Kidney (tissue), 14 donors: ENCODE measurements around the gene ABI3. TPM values are rescaled to one million over a fixed set of nuclear protein-coding genes. Genes with fewer than 3 reads are reported as not detected.

Source experiments
- DNase-seq, 5 donors: peaks; one replicate each; pipeline ENCODE4 v3.0.0-alpha.2; 2013 to 2020
- FAIRE-seq: peaks from 2 replicates; lab custom pipeline; 2012; peaks lifted over from hg19 to GRCh38; lab: Jason Lieb, UNC
- H3K27ac ChIP-seq, 2 donors: one replicate each; pipeline ENCODE4 v1.7.0; 2013; ENCODE audit warnings: low read depth in 2 of 2, low read length in 2 of 2, inconsistent platforms in 1 of 2
- H3K27me3 ChIP-seq: one replicate; pipeline ENCODE4 v1.7.1; 2013; ENCODE audit warnings: low read length, inconsistent platforms; ENCODE audit not compliant: control insufficient read depth, insufficient read depth
- H3K36me3 ChIP-seq, 3 donors: one replicate each; pipeline versions ENCODE4 v1.7.0 to v1.7.1; 2013; ENCODE audit warnings: low read length in 3 of 3, control low read depth in 1 of 3, inconsistent platforms in 1 of 3; ENCODE audit not compliant: insufficient read depth in 3 of 3, control insufficient read depth in 2 of 3
- H3K4me1 ChIP-seq, 3 donors: one replicate each; pipeline versions ENCODE4 v1.7.0 to v1.7.1; 2013; ENCODE audit warnings: low read length in 3 of 3, inconsistent platforms in 1 of 3, low read depth in 1 of 3; ENCODE audit not compliant: control insufficient read depth in 2 of 3, insufficient read depth in 2 of 3
- H3K4me3 ChIP-seq, 3 donors: one replicate each; pipeline versions ENCODE4 v1.7.0 to v1.8.1; 2013; ENCODE audit warnings: low read length in 3 of 3, control low read depth in 1 of 3, inconsistent platforms in 1 of 3
- H3K9ac ChIP-seq, 3 donors: one replicate each; pipeline versions ENCODE4 v1.7.0 to v1.7.1; 2013; ENCODE audit warnings: low read length in 3 of 3, control low read depth in 1 of 3, inconsistent platforms in 1 of 3
- H3K9me3 ChIP-seq, 3 donors: one replicate each; pipeline versions ENCODE4 v1.7.0 to v1.7.1; 2013; ENCODE audit warnings: low read length in 3 of 3, control low read depth in 1 of 3, inconsistent platforms in 1 of 3; ENCODE audit not compliant: control insufficient read depth in 2 of 3, insufficient read depth in 1 of 3
- intact Hi-C: fragments of 100-400 bp; cut with DNase I; formaldehyde crosslinking; loops from one replicate; pipeline ENCODE4 v1.11.1; 2022
- polyA plus RNA-seq: library from polyadenylated mRNA; stranded (reverse); fragments of 350-450 nt; fragmentation: Illumina TruSeq; extraction: RNeasy Lipid Tissue Mini Kit (QIAGEN cat#74804); gene quantifications from one replicate; pipeline ENCODE4 v1.2.3, GENCODE V29; 2014; ENCODE audit warnings: low read depth, low replicate concordance; ENCODE audit not compliant: insufficient read depth
- total RNA-seq: library from RNA; stranded (reverse); fragmentation: NEBNext Ultra II Directional; extraction: Animal tissue kit (Norgen Biotek cat#: 25700); gene quantifications from one replicate; pipeline ENCODE4 v1.2.1, GENCODE V29; 2021
- TF ChIP-seq, protein P1 (sequence below): IDR thresholded peaks from 3 replicates; pipeline ENCODE4 v1.5.1; 2012; ENCODE audit warnings: mild to moderate bottlenecking, moderate library complexity, borderline replicate concordance; ENCODE audit not compliant: insufficient read depth; ENCODE audit errors: extremely low read depth
- donor health status: control.
- donor health status: control.
- donor health status: control.
- donor health status: control.
- donor health status: control.
- donor health status: DM: yes; HTN: yes; CAD: no.
- donor health status: Normal renal cell carcinoma (clear cell type).

The ABI3 gene
- total and polyA plus RNA-seq, 2 donors from 2014 or later: 17.1 to 18.3 TPM

DNA sequence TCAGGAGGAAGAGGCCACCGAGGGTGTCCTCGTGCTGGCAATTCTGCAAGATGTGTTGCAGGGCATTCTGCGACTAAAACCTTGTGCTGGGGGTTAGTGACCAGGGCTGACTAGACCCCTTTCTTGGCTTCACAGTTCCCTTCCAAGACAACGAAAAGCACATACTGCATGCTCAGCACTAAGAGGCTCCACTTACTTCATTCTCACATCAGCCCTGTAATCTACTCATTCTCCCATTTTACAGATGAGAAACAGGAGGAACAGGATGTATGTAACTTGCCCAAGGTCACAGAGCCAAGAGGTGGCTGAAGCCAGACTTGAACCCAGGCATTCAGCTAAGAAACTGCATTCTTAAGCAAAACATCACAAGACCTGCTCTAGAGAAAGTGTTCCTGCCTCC is 25.4 kb downstream of the ABI3 start:
- intact Hi-C loops: no loop called here
- Histone ChIP-seq H3K27me3 (no peaks in the 10 kb centered on the region), H3K9me3 (no peaks in the 10 kb centered on the region), H3K4me3 (no peak overlapping the region), H3K27ac (no peak overlapping the region), H3K36me3 (no peaks in the 10 kb centered on the region), H3K4me1 (peaks cover 0 to 1% (median 0%) of the 10 kb centered on the region in 3 donors), H3K9ac (no peak overlapping the region)
- TF ChIP-seq, protein P1, sequence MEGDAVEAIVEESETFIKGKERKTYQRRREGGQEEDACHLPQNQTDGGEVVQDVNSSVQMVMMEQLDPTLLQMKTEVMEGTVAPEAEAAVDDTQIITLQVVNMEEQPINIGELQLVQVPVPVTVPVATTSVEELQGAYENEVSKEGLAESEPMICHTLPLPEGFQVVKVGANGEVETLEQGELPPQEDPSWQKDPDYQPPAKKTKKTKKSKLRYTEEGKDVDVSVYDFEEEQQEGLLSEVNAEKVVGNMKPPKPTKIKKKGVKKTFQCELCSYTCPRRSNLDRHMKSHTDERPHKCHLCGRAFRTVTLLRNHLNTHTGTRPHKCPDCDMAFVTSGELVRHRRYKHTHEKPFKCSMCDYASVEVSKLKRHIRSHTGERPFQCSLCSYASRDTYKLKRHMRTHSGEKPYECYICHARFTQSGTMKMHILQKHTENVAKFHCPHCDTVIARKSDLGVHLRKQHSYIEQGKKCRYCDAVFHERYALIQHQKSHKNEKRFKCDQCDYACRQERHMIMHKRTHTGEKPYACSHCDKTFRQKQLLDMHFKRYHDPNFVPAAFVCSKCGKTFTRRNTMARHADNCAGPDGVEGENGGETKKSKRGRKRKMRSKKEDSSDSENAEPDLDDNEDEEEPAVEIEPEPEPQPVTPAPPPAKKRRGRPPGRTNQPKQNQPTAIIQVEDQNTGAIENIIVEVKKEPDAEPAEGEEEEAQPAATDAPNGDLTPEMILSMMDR: no peak
- DNase-seq (no peak), FAIRE-seq (no peak)

GRCh38 chr17:49239963-49240362 is 29.5 kb downstream of the ABI3 start:
- Histone ChIP-seq H3K9ac (no peak overlapping the region), H3K9me3 (no peaks in the 10 kb centered on the region), H3K4me1 (no peaks in the 10 kb centered on the region), H3K27me3 (no peaks in the 10 kb centered on the region), H3K27ac (no peak overlapping the region), H3K4me3 (no peak overlapping the region), H3K36me3 (no peaks in the 10 kb centered on the region)
- DNase-seq: no peak
- no peak for FAIRE-seq
- TF ChIP-seq, protein P1: no peak
- intact Hi-C loops: no loop called here

DNA sequence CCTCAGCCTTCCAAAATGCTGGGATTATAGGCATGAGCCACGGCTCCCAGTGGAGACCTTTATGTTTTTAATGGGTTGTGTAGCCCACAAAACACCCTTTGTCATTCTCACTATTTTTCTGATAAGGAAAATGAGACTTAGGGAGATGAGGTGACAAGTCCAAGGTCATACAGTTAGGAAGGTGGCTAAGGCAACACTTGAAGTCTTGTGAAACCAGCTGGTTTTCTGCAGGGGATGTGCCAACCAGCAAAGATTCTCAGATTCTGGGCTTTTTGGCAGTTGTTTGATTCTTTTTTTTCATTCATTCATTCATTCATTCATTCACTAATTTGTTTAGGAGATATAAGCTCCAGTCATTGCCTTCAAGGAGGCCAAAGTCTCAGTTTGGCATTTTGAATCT is 30.1 kb downstream of the ABI3 start:
- H3K36me3 ChIP-seq: no peaks in the 10 kb centered on the region
- TF ChIP-seq, protein P1: no peak

GRCh38 chr17:49241040-49241439 is 30.5 kb downstream of the ABI3 start:
- Histone ChIP-seq H3K4me1 (no peaks in the 10 kb centered on the region), H3K27ac (no peak overlapping the region), H3K36me3 (no peaks in the 10 kb centered on the region), H3K9me3 (no peaks in the 10 kb centered on the region), H3K27me3 (no peaks in the 10 kb centered on the region), H3K4me3 (no peak overlapping the region), H3K9ac (no peak overlapping the region)
- DNase-seq: no peak
- FAIRE-seq: no peak
- intact Hi-C loops: no loop called here
- TF ChIP-seq, protein P1: no peak

More for the DNA sequence above, 30.1 kb downstream of the ABI3 start:
- H3K9ac ChIP-seq: no peak overlapping the region
- H3K27ac ChIP-seq: no peak overlapping the region
- no peak overlapping the region for H3K4me3 ChIP-seq
- no peaks in the 10 kb centered on the region for H3K4me1 ChIP-seq
- intact Hi-C loops: no loop called here
- no peak for FAIRE-seq
- H3K27me3 ChIP-seq: no peaks in the 10 kb centered on the region
- DNase-seq: no peak
- H3K9me3 ChIP-seq: no peaks in the 10 kb centered on the region
